GM18498 (cell line): Measurements from ENCODE around the gene SCRT2.
"Not testable (repeated sequence)": the region's sequence is repeated elsewhere in the genome, so short reads cannot be mapped to it uniquely, and the experiment has no call there.

Experiments
- ATAC-seq: cut with Tn5 transposase; IDR thresholded peaks from one replicate; pipeline ENCODE4 v1.9.1; 2021; ENCODE audit warnings: mild to moderate bottlenecking, moderate library complexity; ENCODE audit not compliant: unreplicated experiment

The SCRT2 gene

DNA sequence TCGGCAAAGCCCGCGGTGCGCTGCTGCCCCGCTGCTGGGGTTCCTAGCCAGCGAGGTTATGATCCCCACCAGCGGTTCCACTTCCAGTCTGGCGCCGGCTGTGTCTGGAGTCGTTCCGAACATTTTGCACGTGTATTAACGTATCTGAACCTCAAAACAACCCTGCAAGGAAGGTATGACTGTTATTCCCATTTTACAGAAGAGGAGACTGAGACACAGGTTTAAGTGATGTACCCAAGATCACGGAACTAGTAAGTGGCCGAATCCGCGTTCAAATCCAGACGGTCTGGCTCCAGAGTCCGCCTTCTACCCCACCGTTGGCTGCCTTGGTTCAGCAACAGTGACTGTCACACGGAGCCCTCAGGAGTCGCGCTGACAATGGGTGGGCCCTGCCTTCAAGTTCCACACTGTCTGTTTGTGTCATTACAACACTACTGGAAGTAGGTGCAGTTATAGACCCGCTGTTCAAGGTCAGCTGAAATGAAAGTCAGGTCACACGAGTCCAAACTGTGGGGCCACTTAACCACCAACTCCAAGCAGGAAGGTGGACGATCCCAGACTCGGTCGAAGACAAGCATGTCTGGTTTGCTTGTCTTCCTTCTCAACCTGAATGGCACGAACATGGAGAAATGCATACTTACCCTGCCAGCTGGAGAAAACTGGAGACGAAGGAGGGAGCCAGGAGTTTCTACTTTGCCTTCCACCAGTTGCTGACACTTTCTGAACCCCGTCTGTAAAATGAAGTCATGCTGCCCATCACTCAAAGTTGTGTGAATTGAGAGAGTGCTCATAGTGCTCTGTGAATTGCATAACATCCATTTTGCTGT lies 21.8 kb downstream of the SCRT2 start:
- no peak for ATAC-seq

GRCh38 chr20:653110-653589 lies 22.5 kb downstream of the SCRT2 start, which contains the start of gene SRXN1:
SRXN1 (minus strand) TSS chr20:653200; CDS start chr20:653185, 15 bp downstream.
- ATAC-seq = peak; percentile 86

- no peak for ATAC-seq
These were observed 22.9 kb downstream of the SCRT2 start for GRCh38 chr20:652615-653109.

- ATAC-seq = no peak
These were observed 23.6 kb downstream of the SCRT2 start for GRCh38 chr20:651713-652614.

- no peak for ATAC-seq
These were observed 24.6 kb downstream of the SCRT2 start for GRCh38 chr20:650954-651353.

GRCh38 chr20:650281-650680 lies 25.3 kb downstream of the SCRT2 start:
- ATAC-seq = no peak

- ATAC-seq = no peak
These were observed 28.1 kb downstream of the SCRT2 start for GRCh38 chr20:647479-648019.

- no peak for ATAC-seq
These were observed 28.8 kb downstream of the SCRT2 start for GRCh38 chr20:646868-647233.

- ATAC-seq = no peak
These were observed 29.3 kb downstream of the SCRT2 start for GRCh38 chr20:646107-646867.

GRCh38 chr20:645318-646106 lies 30.1 kb downstream of the SCRT2 start:
- ATAC-seq = peak; percentile 79

DNA sequence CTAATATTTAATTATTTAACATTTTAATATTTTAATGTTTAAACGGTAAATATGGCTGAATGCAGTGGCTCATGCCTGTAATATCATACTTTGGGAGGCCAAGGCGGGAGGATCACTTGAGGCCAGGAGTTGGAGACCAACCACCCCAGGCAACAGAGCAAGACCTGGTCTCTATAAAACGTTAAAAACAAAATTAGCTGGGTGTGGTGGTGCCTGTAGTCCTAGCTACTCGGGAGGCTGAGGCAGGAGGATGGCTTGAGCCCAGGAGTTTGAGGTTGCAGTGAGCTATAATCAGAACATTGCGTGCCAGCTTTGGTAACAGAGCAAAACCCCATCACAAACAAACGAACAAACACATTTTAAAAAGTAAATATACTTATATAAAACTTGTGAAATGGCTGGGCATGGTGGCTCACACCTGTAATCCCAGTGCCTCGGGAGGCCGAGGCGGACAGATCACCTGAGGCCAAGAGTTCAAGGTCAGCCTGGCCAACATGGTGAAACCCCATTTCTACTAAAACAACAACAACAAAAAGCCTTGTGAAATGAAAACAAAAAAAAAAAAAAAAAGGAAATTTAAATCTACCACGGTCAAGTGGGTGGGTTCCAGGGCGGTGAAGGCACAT lies 30.8 kb downstream of the SCRT2 start:
- ATAC-seq = no peak

DNA sequence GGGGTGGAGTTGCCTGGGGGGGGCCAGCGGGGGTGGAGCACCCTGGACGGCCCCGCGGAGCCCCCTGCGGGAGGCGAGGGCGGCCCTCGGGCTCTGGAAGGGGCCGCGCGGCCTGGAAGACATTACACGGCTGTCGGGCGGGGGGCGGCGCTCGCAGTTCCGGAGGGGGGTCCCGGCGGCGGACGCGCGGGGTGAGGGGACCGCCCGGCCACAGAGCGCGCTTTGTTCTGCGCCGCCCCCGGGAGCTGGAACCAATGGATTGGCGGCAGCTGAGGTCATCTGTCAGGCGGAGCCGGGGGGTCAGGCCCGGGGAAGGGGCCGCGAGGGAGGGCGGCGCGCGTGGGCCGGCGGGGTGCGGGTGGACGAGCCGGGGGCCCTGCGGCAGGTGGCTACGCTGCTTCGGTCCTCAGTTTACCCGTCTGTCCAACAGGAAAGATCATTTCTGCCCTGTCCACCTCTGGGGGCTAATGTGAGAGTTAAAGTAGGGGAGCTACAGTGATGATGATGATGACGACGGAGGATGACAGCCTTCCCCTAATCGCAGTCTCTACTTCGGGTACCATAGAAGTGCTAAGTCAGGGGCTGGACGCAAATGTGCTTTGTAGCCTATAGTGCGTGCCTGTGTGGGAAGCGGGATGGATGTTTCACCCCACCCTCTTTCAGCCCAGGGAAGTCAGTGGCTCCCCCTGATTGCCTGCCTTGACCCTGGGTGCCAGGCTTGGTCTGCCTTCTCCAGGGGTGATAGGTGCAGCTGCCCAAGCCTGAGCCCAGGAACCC lies 33.0 kb downstream of the SCRT2 start:
- ATAC-seq = no peak

DNA sequence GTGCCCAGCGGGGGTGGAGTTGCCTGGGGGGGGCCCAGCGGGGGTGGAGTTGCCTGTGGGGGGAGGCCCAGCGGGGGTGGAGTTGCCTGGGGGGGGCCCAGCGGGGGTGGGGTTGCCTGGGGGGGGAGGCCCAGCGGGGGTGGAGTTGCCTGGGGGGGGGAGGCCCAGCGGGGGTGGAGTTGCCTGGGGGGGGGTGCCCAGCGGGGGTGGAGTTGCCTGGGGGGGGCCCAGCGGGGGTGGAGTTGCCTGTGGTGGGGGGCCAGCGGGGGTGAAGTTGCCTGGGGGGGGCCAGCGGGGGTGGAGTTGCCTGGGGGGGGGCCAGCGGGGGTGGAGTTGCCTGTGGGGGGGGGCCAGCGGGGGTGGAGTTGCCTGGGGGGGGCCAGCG lies 33.6 kb downstream of the SCRT2 start:
- ATAC-seq = not testable (repeated sequence)

- no peak for ATAC-seq
These were observed 34.1 kb downstream of the SCRT2 start for GRCh38 chr20:641516-641875.

- no peak for ATAC-seq
These were observed 34.7 kb downstream of the SCRT2 start for GRCh38 chr20:640674-641515.

- ATAC-seq = no peak
These were observed 37.0 kb downstream of the SCRT2 start for GRCh38 chr20:638579-638978.

- no peak for ATAC-seq
These were observed 38.0 kb downstream of the SCRT2 start for GRCh38 chr20:637559-637958.

GRCh38 chr20:635893-636338 lies 39.7 kb downstream of the SCRT2 start:
- no peak for ATAC-seq
